ENCODE results near the gene LFNG.
A peak's percentile ranks its signal among the peaks of the same experiment; 100 is the strongest.

LFNG gene

DNA sequence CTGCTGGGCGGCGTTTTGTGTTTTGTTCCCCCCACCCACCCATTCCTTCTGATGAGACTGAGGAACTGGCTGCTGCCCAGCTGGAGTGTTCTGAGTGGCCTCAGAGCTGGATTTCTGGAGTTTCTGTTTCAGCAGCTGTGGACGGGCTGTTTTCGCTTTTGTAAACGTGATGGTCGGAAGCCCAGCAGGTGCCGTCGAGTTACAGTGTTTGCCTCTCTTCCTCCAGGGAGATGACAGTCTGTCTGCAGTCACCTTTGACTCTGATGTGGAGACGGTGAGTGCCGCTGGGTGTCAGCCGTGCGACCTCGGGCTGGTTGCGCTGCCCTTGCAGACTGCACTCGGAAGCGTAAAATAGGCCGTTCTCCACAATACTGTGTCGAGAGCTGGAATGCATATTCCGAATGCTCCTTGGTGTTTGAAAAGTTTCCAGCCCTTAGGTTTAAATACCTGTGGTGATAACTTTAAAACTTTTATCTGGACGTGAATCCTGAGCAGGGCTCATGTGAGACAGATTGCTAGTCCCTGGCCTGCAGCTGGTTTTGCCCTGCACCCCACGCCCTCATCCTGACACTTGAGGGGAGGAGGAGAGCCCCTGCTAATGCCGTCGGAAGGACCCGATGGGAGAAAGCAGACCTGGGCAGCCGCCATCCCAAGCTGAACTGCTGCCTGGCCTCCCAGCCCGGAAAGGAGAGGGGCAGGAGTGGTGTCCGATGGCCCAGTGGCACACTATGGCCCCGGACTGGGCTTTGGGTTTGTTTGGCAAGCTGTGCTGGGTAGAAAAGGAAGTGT is 47.5 kb downstream of the LFNG start:
- no peak overlapping the region for H2BK120ac ChIP-seq (ENCODE audit: insufficient read depth, low read length, poor library complexity)
- H3K27ac ChIP-seq (ENCODE audit: low read depth, low read length), result no peak overlapping the region
- no peak overlapping the region for H3K14ac ChIP-seq (ENCODE audit: low read length)
- H3K4ac ChIP-seq (ENCODE audit: low read depth, low read length), result no peak overlapping the region
- H3K4me2 ChIP-seq (ENCODE audit: low read length), result no peak overlapping the region
- no peak overlapping the region for H4K8ac ChIP-seq (ENCODE audit: low read depth, low read length)
- H2BK12ac ChIP-seq (ENCODE audit: low read length), result no peak overlapping the region
- no peaks in the 10 kb centered on the region for H3K79me1 ChIP-seq (ENCODE audit: low read length)
- H3K9ac ChIP-seq (ENCODE audit: low read length), result no peak overlapping the region
- H3K4me1 ChIP-seq (ENCODE audit: control insufficient read depth in 1 of 2, insufficient read depth in 2 of 2, low read length in 2 of 2), result peaks cover under 1 to 2% of the 10 kb centered on the region in 2 experiments
- WGBS (ENCODE audit: extremely low coverage, insufficient coverage, insufficient read length), result no CpG with 5 or more reads among the region's 28 CpGs
- H3K4me3 ChIP-seq (ENCODE audit: low read depth, low read length), result no peak overlapping the region
- no peaks in the 10 kb centered on the region for H3K27me3 ChIP-seq (ENCODE audit: insufficient read depth, low read length)
- H2BK5ac ChIP-seq (ENCODE audit: low read depth, low read length, poor library complexity), result no peak overlapping the region
- H3K9me3 ChIP-seq (ENCODE audit: insufficient read depth, low read depth, low read length), result peaks cover 4% of the 10 kb centered on the region
- no peak overlapping the region for H3K23ac ChIP-seq (ENCODE audit: low read length)
- no peak overlapping the region for H4K91ac ChIP-seq (ENCODE audit: low read depth, low read length)
- no peaks in the 10 kb centered on the region for H3K79me2 ChIP-seq (ENCODE audit: control insufficient read depth, insufficient read depth, low read length, poor library complexity)
- H4K12ac ChIP-seq (ENCODE audit: low read depth, low read length), result no peak overlapping the region
- no peak overlapping the region for H2AK5ac ChIP-seq (ENCODE audit: low read length)
- DNase-seq, result peak; percentile 76 to 93
- H3K18ac ChIP-seq (ENCODE audit: low read length), result no peak overlapping the region
- no peak overlapping the region for H2AFZ ChIP-seq (ENCODE audit: insufficient read depth, low read length, poor library complexity)
- H3K36me3 ChIP-seq (ENCODE audit: control insufficient read depth in 1 of 2, insufficient read depth in 2 of 2, low read length in 2 of 2), result peaks cover 5 to 9% of the 10 kb centered on the region in 2 experiments

DNA sequence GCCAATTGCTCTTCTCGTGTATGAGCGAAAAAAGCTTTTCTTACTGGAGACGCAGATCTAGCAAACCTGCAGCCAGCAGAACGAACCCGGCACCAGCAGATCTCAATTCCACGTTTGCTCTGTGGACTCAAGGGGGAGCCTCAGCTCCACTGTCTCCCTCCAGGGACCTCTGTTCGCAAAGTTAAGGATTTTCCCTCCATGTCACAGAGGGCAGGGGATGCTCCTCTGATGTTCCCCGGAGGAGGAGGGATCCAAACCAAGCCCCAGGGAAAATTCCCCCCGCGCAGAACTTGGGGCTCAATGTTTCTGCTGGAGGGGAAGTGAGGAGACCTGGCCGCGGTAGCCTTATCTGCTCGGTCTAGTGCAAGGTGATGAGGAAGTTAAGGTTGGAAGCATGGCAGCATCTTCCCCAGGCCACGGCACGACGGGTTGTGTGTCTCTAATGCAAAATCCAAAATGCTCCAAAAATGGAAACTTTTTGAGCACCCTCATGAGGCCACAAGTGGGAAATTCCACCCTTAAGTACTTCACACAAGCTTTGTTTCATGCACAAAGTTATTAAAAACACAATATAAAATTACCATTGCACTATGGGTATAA is 48.2 kb downstream of the LFNG start:
- H3K27ac ChIP-seq (ENCODE audit: low read depth, low read length), result no peak overlapping the region
- DNase-seq, result peak; percentile 35 to 52
- no peak overlapping the region for H2BK120ac ChIP-seq (ENCODE audit: insufficient read depth, low read length, poor library complexity)
- H3K23ac ChIP-seq (ENCODE audit: low read length), result no peak overlapping the region
- H2AFZ ChIP-seq (ENCODE audit: insufficient read depth, low read length, poor library complexity), result no peak overlapping the region
- H4K8ac ChIP-seq (ENCODE audit: low read depth, low read length), result no peak overlapping the region
- H3K27me3 ChIP-seq (ENCODE audit: insufficient read depth, low read length), result no peaks in the 10 kb centered on the region
- no peak overlapping the region for H2BK12ac ChIP-seq (ENCODE audit: low read length)
- H3K9me3 ChIP-seq (ENCODE audit: insufficient read depth, low read depth, low read length), result peaks cover 4% of the 10 kb centered on the region
- H2AK5ac ChIP-seq (ENCODE audit: low read length), result no peak overlapping the region
- H3K4ac ChIP-seq (ENCODE audit: low read depth, low read length), result no peak overlapping the region
- peaks cover 5 to 9% of the 10 kb centered on the region in 2 experiments for H3K36me3 ChIP-seq (ENCODE audit: control insufficient read depth in 1 of 2, insufficient read depth in 2 of 2, low read length in 2 of 2)
- H3K14ac ChIP-seq (ENCODE audit: low read length), result no peak overlapping the region
- no peak overlapping the region for H2BK5ac ChIP-seq (ENCODE audit: low read depth, low read length, poor library complexity)
- H3K18ac ChIP-seq (ENCODE audit: low read length), result no peak overlapping the region
- no peak overlapping the region for H3K4me3 ChIP-seq (ENCODE audit: low read depth, low read length)
- no CpG with 5 or more reads among the region's 16 CpGs for WGBS (ENCODE audit: extremely low coverage, insufficient coverage, insufficient read length)
- H3K4me2 ChIP-seq (ENCODE audit: low read length), result no peak overlapping the region
- no peaks in the 10 kb centered on the region for H3K79me2 ChIP-seq (ENCODE audit: control insufficient read depth, insufficient read depth, low read length, poor library complexity)
- H3K9ac ChIP-seq (ENCODE audit: low read length), result no peak overlapping the region
- H3K79me1 ChIP-seq (ENCODE audit: low read length), result no peaks in the 10 kb centered on the region
- no peak overlapping the region for H4K12ac ChIP-seq (ENCODE audit: low read depth, low read length)
- H3K4me1 ChIP-seq (ENCODE audit: control insufficient read depth in 1 of 2, insufficient read depth in 2 of 2, low read length in 2 of 2), result peaks cover 3 to 4% of the 10 kb centered on the region in 2 experiments
- H4K91ac ChIP-seq (ENCODE audit: low read depth, low read length), result no peak overlapping the region

DNA sequence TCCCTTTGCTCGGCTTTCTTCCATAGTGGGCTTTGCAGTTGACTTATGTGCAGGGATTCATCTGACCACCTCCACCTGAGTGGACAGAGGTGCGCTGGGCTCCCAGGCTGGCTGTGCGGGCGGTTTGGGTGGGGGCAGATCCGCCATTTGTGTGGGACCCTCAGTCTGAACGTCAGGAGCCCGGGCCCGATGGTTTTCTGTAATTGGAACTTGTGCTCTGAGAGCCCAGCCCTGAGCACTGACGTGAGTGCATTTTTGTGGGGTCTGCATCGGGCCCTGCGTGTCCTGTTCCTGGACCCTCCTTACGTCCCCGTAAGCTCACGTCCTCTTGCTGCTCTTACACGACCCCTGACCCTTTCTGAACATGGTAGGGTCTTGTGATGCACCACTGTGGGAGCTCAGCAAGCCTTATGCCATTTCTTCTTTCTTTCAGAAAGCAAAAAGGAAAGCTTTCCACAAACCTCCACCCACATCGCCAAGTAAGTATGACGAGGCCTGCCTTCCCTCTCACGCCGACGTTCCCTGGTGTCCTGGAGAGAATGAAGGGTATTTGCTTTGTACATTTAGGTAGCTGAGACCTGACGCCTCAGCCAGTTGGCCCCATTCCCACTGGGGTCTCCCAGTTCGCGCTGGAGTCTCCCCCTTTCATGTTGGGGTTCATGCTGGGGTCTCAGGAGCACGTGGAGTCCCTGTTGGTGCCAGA is 49.1 kb downstream of the LFNG start:
- Histone ChIP-seq H3K79me1 (ENCODE audit: low read length) (no peaks in the 10 kb centered on the region), H3K4me2 (ENCODE audit: low read length) (no peak overlapping the region), H4K91ac (ENCODE audit: low read depth, low read length) (no peak overlapping the region), H3K4ac (ENCODE audit: low read depth, low read length) (no peak overlapping the region), H3K23ac (ENCODE audit: low read length) (no peak overlapping the region), H3K27ac (ENCODE audit: low read depth, low read length) (no peak overlapping the region), H2AK5ac (ENCODE audit: low read length) (no peak overlapping the region), H3K4me1 (ENCODE audit: control insufficient read depth in 1 of 2, insufficient read depth in 2 of 2, low read length in 2 of 2) (peaks cover 3 to 4% of the 10 kb centered on the region in 2 experiments), H4K12ac (ENCODE audit: low read depth, low read length) (no peak overlapping the region), H3K9me3 (ENCODE audit: insufficient read depth, low read depth, low read length) (peaks cover 4% of the 10 kb centered on the region), H3K14ac (ENCODE audit: low read length) (no peak overlapping the region), H3K27me3 (ENCODE audit: insufficient read depth, low read length) (no peaks in the 10 kb centered on the region), H2BK5ac (ENCODE audit: low read depth, low read length, poor library complexity) (no peak overlapping the region), H2AFZ (ENCODE audit: insufficient read depth, low read length, poor library complexity) (no peak overlapping the region), H4K8ac (ENCODE audit: low read depth, low read length) (no peak overlapping the region), H3K36me3 (ENCODE audit: control insufficient read depth in 1 of 2, insufficient read depth in 2 of 2, low read length in 2 of 2) (peaks cover 6 to 7% of the 10 kb centered on the region in 2 experiments), H2BK12ac (ENCODE audit: low read length) (no peak overlapping the region), H2BK120ac (ENCODE audit: insufficient read depth, low read length, poor library complexity) (no peak overlapping the region), H3K4me3 (ENCODE audit: low read depth, low read length) (no peak overlapping the region), H3K79me2 (ENCODE audit: control insufficient read depth, insufficient read depth, low read length, poor library complexity) (no peaks in the 10 kb centered on the region), H3K9ac (ENCODE audit: low read length) (no peak overlapping the region), H3K18ac (ENCODE audit: low read length) (no peak overlapping the region)
- DNase-seq, result no peak
- WGBS (ENCODE audit: extremely low coverage, insufficient coverage, insufficient read length), result no CpG with 5 or more reads among the region's 24 CpGs

DNA sequence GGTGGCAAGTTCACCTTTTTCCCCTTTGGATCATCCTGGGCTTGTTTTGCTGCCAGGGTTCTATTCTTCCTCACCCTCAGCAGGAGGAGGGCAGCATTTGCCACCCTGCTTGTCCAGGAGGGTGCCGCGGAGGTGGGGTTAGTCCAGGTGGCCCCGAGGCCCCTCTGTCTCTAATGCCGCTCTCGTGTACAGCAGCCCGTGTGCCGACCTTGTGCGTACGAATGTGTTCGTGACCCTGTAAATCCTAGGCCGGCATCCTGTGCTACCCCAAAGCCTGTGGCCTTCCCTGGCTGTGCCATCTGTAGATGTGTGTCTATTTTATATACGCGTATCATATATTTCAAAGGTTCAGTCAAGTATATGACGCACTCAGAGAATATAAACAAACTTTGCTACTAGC is 49.8 kb downstream of the LFNG start:
- Histone ChIP-seq H2AFZ (ENCODE audit: insufficient read depth, low read length, poor library complexity) (no peak overlapping the region), H3K4me3 (ENCODE audit: low read depth, low read length) (no peak overlapping the region), H4K8ac (ENCODE audit: low read depth, low read length) (no peak overlapping the region), H3K36me3 (ENCODE audit: control insufficient read depth in 1 of 2, insufficient read depth in 2 of 2, low read length in 2 of 2) (peaks cover 11 to 13% of the 10 kb centered on the region in 2 experiments), H3K4ac (ENCODE audit: low read depth, low read length) (no peak overlapping the region), H3K18ac (ENCODE audit: low read length) (no peak overlapping the region), H3K14ac (ENCODE audit: low read length) (no peak overlapping the region), H3K79me1 (ENCODE audit: low read length) (no peaks in the 10 kb centered on the region), H4K91ac (ENCODE audit: low read depth, low read length) (no peak overlapping the region), H3K79me2 (ENCODE audit: control insufficient read depth, insufficient read depth, low read length, poor library complexity) (no peaks in the 10 kb centered on the region), H2BK5ac (ENCODE audit: low read depth, low read length, poor library complexity) (no peak overlapping the region), H3K9ac (ENCODE audit: low read length) (no peak overlapping the region), H3K27me3 (ENCODE audit: insufficient read depth, low read length) (no peaks in the 10 kb centered on the region), H3K9me3 (ENCODE audit: insufficient read depth, low read depth, low read length) (peaks cover 4% of the 10 kb centered on the region), H3K4me1 (ENCODE audit: control insufficient read depth in 1 of 2, insufficient read depth in 2 of 2, low read length in 2 of 2) (peaks cover 3 to 4% of the 10 kb centered on the region in 2 experiments), H3K27ac (ENCODE audit: low read depth, low read length) (no peak overlapping the region), H2BK120ac (ENCODE audit: insufficient read depth, low read length, poor library complexity) (no peak overlapping the region), H4K12ac (ENCODE audit: low read depth, low read length) (no peak overlapping the region), H2AK5ac (ENCODE audit: low read length) (no peak overlapping the region), H2BK12ac (ENCODE audit: low read length) (no peak overlapping the region), H3K23ac (ENCODE audit: low read length) (no peak overlapping the region), H3K4me2 (ENCODE audit: low read length) (no peak overlapping the region)
- no peak for DNase-seq
- no CpG with 5 or more reads among the region's 14 CpGs for WGBS (ENCODE audit: extremely low coverage, insufficient coverage, insufficient read length)
